ENCODE results near the gene TMEM14B. TPM values are rescaled to one million over a fixed set of nuclear protein-coding genes. Genes with fewer than 3 reads are reported as not detected.

The TMEM14B gene
- total RNA-seq, 2 experiments from 2014 or later = 103 to 125 TPM

DNA sequence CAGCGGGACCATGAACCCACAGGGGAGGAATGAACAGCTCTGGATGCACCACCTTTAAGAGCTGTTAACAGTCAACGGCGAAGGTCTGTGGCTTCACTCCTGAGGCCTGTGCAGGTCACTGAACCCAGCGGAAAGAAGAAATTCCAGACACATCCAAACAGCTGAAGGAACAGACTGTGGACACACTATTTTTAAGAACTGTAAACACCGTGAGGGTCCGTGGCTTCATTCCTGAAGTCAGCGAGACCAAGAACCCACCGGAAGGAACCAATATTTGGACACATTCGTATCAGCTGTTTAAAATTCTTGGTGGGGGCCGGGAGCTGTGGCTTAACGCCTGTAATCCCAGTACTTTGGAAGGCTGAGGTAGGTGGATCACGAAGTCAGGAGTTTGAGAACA lies 5.4 kb upstream of the TMEM14B start:
- H3K4me2 ChIP-seq (ENCODE audit: low read length) = no peak overlapping the region
- H3K36me3 ChIP-seq (ENCODE audit: insufficient read depth, low read length) = no peaks in the 10 kb centered on the region
- peaks cover 4% of the 10 kb centered on the region; the same call in 1 of the 2 replicates for H3K79me2 ChIP-seq (ENCODE audit: insufficient read depth, low read depth, low read length)
- peaks cover 11% of the 10 kb centered on the region for H3K4me1 ChIP-seq (ENCODE audit: insufficient read depth, low read length, poor library complexity, severe bottlenecking)
- BruUV-seq (replicated peaks) = no TSS peak
- no peaks in the 10 kb centered on the region for H4K20me1 ChIP-seq (ENCODE audit: insufficient read depth, low read length)
- no peaks in the 10 kb centered on the region for H3K9me3 ChIP-seq (ENCODE audit: low read length)
- H2AFZ ChIP-seq (ENCODE audit: low read length) = no peak overlapping the region
- no peaks in the 10 kb centered on the region for H3K9me2 ChIP-seq (ENCODE audit: insufficient read depth, low read length)
- no peak overlapping the region for H3K4me3 ChIP-seq (ENCODE audit: low read depth, low read length, poor library complexity, severe bottlenecking)
- ChIA-PET POLR2A (no interaction called here), CTCF (ENCODE audit: unreplicated experiment) (no interaction called here)
- H3K27ac ChIP-seq (ENCODE audit: low read depth, low read length, poor library complexity, severe bottlenecking) = no peak overlapping the region
- intact Hi-C loops (cut with micrococcal nuclease; ENCODE audit: unreplicated experiment) = no loop called here
- no peak for DNase-seq (ENCODE audit: low spot score)
- no peak for TF ChIP-seq EZH2phosphoT487 (IDR thresholded peaks at IDR 0.05; ENCODE audit: borderline replicate concordance, low read depth, low read length)
- TF ChIP-seq, protein P1, sequence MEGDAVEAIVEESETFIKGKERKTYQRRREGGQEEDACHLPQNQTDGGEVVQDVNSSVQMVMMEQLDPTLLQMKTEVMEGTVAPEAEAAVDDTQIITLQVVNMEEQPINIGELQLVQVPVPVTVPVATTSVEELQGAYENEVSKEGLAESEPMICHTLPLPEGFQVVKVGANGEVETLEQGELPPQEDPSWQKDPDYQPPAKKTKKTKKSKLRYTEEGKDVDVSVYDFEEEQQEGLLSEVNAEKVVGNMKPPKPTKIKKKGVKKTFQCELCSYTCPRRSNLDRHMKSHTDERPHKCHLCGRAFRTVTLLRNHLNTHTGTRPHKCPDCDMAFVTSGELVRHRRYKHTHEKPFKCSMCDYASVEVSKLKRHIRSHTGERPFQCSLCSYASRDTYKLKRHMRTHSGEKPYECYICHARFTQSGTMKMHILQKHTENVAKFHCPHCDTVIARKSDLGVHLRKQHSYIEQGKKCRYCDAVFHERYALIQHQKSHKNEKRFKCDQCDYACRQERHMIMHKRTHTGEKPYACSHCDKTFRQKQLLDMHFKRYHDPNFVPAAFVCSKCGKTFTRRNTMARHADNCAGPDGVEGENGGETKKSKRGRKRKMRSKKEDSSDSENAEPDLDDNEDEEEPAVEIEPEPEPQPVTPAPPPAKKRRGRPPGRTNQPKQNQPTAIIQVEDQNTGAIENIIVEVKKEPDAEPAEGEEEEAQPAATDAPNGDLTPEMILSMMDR (conservative IDR thresholded peaks at IDR 0.05; ENCODE audit: low read length) = no peak

DNA sequence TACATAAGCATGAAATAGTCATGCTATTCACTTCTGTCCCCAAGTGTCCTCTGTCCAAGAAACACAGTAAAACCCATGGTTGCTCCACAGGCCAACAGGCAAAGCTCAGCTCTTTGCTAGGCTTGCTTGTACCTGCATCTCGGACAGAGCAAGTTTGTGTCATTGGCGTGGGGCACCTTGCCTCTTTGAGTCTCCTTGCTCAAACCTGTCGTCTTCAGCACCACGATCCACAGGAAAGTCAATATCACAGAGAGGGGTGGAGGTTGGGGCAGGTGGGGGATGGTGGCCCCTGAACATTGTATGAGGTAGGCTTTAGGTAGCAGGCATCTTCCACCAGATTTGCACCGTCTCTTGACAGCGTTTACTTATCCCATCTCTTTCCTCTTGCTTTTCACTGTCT lies 4.1 kb upstream of the TMEM14B start:
- Histone ChIP-seq H4K20me1 (ENCODE audit: insufficient read depth, low read length) (no peaks in the 10 kb centered on the region), H3K36me3 (ENCODE audit: insufficient read depth, low read length) (no peaks in the 10 kb centered on the region), H3K79me2 (ENCODE audit: insufficient read depth, low read depth, low read length) (peaks cover 13% of the 10 kb centered on the region), H3K9me3 (ENCODE audit: low read length) (no peaks in the 10 kb centered on the region), H3K4me2 (ENCODE audit: low read length) (no peak overlapping the region), H3K4me1 (ENCODE audit: insufficient read depth, low read length, poor library complexity, severe bottlenecking) (peaks cover 12% of the 10 kb centered on the region), H3K9me2 (ENCODE audit: insufficient read depth, low read length) (no peaks in the 10 kb centered on the region), H2AFZ (ENCODE audit: low read length) (no peak overlapping the region), H3K27ac (ENCODE audit: low read depth, low read length, poor library complexity, severe bottlenecking) (no peak overlapping the region), H3K4me3 (ENCODE audit: low read depth, low read length, poor library complexity, severe bottlenecking) (no peak overlapping the region)
- intact Hi-C loops (cut with micrococcal nuclease; ENCODE audit: unreplicated experiment) = no loop called here
- no peak for TF ChIP-seq EZH2phosphoT487 (IDR thresholded peaks at IDR 0.05; ENCODE audit: borderline replicate concordance, low read depth, low read length)
- TF ChIP-seq, protein P1 (conservative IDR thresholded peaks at IDR 0.05; ENCODE audit: low read length) = no peak
- DNase-seq (ENCODE audit: low spot score) = no peak
- ChIA-PET CTCF (ENCODE audit: unreplicated experiment) (no interaction called here), POLR2A (interaction anchor here (0.7 kb wide), 1 partner anchor 314 kb away, joined by 3 read pairs; no protein-coding TSS in a partner anchor)
- BruUV-seq (replicated peaks) = no TSS peak

DNA sequence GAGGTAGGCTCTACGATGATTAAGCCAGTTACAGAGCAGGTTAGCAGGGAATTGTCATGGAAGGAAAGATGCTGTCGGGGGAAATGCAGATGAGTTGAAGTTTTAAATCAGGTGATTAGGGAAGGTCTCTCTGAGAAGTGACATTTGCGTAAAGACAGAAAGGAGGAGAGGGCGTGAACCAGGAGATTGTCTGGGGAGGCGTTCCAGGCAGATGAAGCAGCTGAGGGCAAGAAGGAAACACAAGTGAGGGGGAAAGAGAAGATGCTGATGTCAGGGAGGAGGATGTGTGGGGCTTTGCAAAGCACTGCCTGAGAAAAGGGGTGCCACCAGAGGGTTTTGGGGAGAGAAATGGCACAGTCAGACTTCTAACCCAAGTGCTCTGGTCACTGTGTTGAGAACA lies 2.5 kb upstream of the TMEM14B start:
- H4K20me1 ChIP-seq (ENCODE audit: insufficient read depth, low read length) = no peaks in the 10 kb centered on the region
- ChIA-PET CTCF (ENCODE audit: unreplicated experiment) (no interaction called here), POLR2A (interaction anchor here (3.6 kb wide), 1 partner anchor 50 kb away, joined by 16 read pairs; the partner anchor contains the start of genes C6orf52 and PAK1IP1)
- no TSS peak for BruUV-seq (replicated peaks)
- H3K36me3 ChIP-seq (ENCODE audit: insufficient read depth, low read length) = peaks cover 11% of the 10 kb centered on the region; the same call in 1 of the 2 replicates
- no peak for TF ChIP-seq EZH2phosphoT487 (IDR thresholded peaks at IDR 0.05; ENCODE audit: borderline replicate concordance, low read depth, low read length)
- TF ChIP-seq, protein P1 (conservative IDR thresholded peaks at IDR 0.05; ENCODE audit: low read length) = no peak
- no peak overlapping the region for H3K4me3 ChIP-seq (ENCODE audit: low read depth, low read length, poor library complexity, severe bottlenecking)
- no peak overlapping the region for H3K4me2 ChIP-seq (ENCODE audit: low read length)
- no peak overlapping the region for H2AFZ ChIP-seq (ENCODE audit: low read length)
- DNase-seq (ENCODE audit: low spot score) = no peak
- no peak overlapping the region for H3K27ac ChIP-seq (ENCODE audit: low read depth, low read length, poor library complexity, severe bottlenecking)
- peaks cover 29% of the 10 kb centered on the region for H3K79me2 ChIP-seq (ENCODE audit: insufficient read depth, low read depth, low read length)
- H3K4me1 ChIP-seq (ENCODE audit: insufficient read depth, low read length, poor library complexity, severe bottlenecking) = peaks cover 27% of the 10 kb centered on the region
- intact Hi-C loops (cut with micrococcal nuclease; ENCODE audit: unreplicated experiment) = loop anchor here (5.0 kb wide), 1 partner anchor 233 kb away; no protein-coding TSS in a partner anchor
- H3K9me3 ChIP-seq (ENCODE audit: low read length) = no peaks in the 10 kb centered on the region
- no peaks in the 10 kb centered on the region for H3K9me2 ChIP-seq (ENCODE audit: insufficient read depth, low read length)
